HG03103 (cell line): ENCODE measurements around the gene BOD1.
"Not testable (repeated sequence)": the region's sequence is repeated elsewhere in the genome, so short reads cannot be mapped to it uniquely, and the experiment has no call there.

Source experiments
- ATAC-seq: cut with Tn5 transposase; IDR thresholded peaks from one replicate; pipeline ENCODE4 v1.9.1; 2021; ENCODE audit warnings: low read depth; ENCODE audit not compliant: unreplicated experiment

BOD1 gene

DNA sequence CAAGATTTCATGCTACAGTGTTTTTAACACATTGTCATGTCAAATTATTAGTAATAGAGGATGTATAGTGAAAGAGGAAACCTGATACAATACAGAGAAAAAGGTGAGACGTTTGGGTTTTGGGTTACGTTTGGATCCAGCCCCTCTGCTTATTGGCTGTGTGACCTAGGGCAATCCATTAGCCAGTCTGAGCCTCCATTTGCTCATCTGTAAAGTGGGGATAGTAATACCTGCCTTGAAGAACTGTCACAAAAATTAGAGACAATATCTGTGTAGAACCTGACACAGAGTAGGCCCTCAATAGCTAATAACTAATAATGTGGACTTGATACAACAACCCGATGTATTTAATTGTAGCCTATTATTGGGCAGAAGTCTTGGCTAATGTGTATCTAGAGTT is 4.3 kb upstream of the BOD1 start:
- ATAC-seq, result no peak

DNA sequence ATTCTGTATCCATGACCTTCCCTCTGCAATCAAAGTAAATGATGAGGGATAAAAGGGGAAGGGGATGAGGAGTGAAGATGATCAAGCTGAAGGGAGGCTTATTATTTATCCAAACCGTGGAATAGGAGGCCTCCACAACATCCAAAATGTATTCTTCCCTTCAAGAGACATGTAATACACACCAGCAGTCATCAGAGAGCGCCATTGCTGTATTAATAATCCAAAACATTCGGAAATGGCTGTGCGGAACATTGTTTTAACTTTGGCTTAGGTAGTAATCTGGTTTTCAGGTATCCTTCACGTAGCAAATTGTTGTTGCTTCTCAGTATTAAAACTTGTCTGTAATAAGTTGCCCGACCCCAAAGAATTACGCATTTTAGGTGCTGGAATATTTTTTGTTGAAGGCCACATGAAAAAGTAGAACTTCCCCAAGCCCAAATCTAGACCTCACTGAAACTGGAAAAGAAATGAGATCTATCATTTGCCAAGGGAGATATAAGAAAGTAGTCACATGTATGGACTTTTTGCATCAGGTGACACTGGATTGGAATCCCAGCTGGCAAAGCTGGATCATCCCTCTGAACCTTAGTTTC is 2.6 kb upstream of the BOD1 start:
- no peak for ATAC-seq

GRCh38 chr5:173615884-173616576 is 420 bp downstream of the BOD1 start:
- ATAC-seq, result peak; percentile 43

GRCh38 chr5:173614591-173614990 is 1.9 kb downstream of the BOD1 start:
- no peak for ATAC-seq

- no peak for ATAC-seq
Measured at GRCh38 chr5:173613433-173614159, 2.9 kb downstream of the BOD1 start.

- ATAC-seq, result no peak
Measured at GRCh38 chr5:173612948-173613347, 3.5 kb downstream of the BOD1 start.

GRCh38 chr5:173611706-173612105 is 4.7 kb downstream of the BOD1 start:
- no peak for ATAC-seq

DNA sequence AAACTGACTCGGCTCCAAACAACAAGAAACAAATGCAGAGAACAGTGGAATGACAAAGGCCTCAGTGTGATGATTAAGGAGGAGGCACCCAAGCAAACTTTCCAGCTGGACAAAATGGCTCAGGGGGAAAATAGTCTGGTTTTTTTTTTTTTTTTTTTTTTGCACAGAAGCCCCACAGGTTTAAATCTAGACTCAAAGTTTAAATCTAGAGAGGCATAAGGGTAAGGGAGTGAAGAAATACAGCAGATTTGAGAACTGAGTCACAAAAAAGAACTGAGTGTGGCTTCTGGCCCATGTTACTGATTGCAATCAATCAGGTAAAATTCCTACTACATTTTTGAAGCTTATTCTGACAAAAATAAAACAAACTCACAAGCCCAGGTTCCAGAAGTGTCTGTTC is 12.3 kb downstream of the BOD1 start:
- no peak for ATAC-seq

- ATAC-seq, result no peak
Measured at GRCh38 chr5:173602423-173602822, 14.0 kb downstream of the BOD1 start.

DNA sequence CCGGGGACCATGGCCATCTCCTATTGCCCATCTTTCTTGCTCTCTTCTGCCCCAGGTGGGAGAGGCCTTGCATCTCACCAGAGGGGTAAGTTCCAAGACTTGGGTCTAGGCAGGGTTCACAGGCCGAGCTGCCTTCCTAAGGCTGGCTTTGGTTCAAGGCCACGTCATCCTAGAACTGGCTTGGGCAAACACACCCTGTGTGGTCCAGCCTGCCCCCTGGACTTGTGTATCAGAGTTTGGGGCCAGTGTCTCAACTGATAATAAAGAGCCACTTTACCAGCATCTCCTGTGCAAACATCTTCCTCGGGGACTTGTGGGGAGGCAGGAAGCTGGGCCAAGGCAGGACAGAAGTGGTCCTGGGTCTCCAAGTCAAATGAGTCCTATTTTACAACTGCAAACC is 17.8 kb downstream of the BOD1 start:
- ATAC-seq, result no peak

DNA sequence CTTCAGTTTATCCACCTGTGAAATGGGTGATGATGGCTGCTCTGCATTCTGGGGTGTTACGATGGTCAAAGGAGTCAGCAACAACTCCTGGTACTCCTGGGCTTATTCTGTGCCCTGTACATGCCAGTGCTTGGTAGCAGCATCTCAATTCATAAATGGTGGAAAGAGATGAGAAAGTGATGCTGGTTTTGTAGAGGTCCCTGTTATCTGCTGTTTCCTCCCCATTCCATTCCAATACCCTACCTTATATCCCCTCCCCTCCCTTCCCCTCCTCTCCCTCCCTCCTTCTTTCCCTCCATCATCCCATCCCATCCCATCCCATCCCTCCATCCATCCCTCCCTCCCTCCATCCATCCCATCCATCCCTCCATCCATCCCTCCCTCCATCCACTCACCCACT is 19.1 kb downstream of the BOD1 start:
- no peak for ATAC-seq

- ATAC-seq, result no peak
Measured at GRCh38 chr5:173595841-173596240, 20.6 kb downstream of the BOD1 start.

DNA sequence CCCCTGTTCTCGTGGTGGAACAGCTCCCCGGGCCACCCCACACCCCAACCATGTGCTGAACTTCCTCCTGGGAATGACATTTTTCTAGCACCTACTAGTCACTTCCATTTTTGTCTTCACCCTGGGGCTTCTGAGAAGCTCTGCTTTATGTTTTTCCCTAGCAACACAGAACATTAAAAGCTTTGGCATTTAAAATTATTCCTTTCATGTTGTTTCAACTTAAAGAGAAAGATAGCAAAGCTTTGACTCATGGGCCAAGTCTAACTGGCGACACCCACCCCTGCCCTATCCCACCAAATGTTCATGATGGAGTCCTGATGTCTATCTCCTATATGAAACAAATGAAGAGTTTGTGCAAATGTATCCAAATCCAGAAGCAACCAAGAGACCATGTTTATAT is 22.4 kb downstream of the BOD1 start:
- no peak for ATAC-seq

- ATAC-seq, result no peak
Measured at GRCh38 chr5:173592050-173592669, 24.3 kb downstream of the BOD1 start.

- no peak for ATAC-seq
Measured at GRCh38 chr5:173591056-173591514, 25.4 kb downstream of the BOD1 start.

GRCh38 chr5:173590436-173591055 is 25.9 kb downstream of the BOD1 start:
- no peak for ATAC-seq

GRCh38 chr5:173586133-173586532 is 30.3 kb downstream of the BOD1 start:
- ATAC-seq, result not testable (repeated sequence)

- no peak for ATAC-seq
Measured at GRCh38 chr5:173583346-173583745, 33.1 kb downstream of the BOD1 start.

GRCh38 chr5:173582216-173583111 is 34.0 kb downstream of the BOD1 start:
- ATAC-seq, result no peak
